NOMO-1 (cell line): ENCODE results near the gene LRRC41.
"Not testable (repeated sequence)": the region's sequence is repeated elsewhere in the genome, so short reads cannot be mapped to it uniquely, and the experiment has no call there.

Experiments used
- DNase-seq, 2 experiments: peaks; one replicate each; lab custom pipeline; 2025; ENCODE audit not compliant: unreplicated experiment in 2 of 2; lab: John Stamatoyannopoulos, UW

The LRRC41 gene

DNA sequence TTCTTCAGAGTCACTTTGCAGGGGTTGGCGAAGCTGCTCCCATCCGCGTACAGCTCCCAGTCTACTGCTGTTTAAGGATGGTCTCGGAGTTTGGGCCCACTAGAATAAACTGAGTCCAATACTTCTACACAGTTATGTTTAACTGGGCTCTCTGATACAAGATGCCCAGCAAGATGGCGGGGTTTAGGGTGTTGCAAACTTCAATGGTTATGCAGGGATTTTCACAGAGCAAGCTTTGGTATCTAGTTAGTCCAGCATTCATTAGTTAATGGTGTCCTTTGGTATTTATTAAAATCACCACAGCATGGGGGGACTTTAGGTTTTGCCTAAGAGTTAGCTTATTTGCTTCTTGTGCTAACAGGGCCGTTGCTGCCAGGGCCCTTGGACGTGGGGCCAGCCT, 24.8 kb upstream of the LRRC41 start:
- DNase-seq: not testable (repeated sequence)

DNA sequence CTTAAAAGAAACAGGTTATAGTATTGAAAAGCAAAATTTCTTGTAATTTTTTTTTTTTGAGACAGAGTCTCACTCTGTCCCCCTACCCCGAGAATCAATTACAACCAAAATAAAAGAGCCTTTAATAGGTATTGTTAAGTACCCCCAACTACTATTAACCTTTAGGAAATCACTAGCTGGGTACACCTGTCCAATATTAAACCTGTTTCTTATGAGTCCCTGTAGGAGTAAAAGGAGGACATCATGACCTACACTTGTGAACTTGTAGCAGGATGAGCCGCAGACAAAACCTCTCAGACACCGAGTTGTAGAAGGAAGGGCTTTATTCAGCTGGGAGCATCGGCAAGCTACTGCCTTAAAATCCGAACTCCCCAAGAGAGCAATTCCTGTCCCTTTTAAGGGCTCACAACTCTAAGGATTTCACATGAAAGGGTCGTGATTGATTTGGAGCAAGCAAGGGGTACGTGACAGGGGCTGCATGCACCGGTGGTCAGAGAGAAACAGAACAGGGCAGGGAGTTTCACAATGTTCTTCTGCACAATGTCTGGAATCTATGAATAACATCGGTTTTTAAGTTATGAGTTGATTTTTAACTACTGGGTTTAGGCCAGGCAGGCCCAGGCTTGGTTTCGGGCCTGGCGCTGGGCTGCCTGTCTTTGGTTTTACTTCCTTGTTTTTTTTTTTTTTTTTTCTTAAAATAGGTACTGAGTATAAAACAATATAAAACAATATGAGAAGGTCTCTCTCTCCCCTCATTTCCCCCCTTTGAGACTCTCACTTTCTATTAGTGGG, 22.1 kb upstream of the LRRC41 start:
- DNase-seq: peak in 1 of 2 experiments; percentile 32

DNA sequence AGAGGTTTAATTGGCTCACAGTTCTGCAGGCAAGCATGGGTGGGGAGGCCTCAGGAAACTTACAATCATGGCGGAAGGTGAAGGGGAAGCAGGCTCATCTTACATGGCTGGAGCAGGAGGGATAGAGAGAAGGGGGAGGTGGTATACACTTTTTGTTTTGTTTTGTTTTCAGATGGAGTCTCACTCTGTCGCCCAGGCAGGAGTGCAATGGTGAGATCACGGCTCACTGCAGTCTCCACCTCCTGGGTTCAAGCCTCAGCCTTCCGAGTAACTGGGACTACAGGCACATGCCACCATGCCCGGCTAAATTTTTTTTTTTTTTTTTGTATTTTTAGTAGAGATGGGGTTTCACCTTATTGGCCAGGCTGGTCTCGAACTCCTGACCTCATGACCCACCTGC, 18.8 kb upstream of the LRRC41 start:
- not testable (repeated sequence) for DNase-seq

DNA sequence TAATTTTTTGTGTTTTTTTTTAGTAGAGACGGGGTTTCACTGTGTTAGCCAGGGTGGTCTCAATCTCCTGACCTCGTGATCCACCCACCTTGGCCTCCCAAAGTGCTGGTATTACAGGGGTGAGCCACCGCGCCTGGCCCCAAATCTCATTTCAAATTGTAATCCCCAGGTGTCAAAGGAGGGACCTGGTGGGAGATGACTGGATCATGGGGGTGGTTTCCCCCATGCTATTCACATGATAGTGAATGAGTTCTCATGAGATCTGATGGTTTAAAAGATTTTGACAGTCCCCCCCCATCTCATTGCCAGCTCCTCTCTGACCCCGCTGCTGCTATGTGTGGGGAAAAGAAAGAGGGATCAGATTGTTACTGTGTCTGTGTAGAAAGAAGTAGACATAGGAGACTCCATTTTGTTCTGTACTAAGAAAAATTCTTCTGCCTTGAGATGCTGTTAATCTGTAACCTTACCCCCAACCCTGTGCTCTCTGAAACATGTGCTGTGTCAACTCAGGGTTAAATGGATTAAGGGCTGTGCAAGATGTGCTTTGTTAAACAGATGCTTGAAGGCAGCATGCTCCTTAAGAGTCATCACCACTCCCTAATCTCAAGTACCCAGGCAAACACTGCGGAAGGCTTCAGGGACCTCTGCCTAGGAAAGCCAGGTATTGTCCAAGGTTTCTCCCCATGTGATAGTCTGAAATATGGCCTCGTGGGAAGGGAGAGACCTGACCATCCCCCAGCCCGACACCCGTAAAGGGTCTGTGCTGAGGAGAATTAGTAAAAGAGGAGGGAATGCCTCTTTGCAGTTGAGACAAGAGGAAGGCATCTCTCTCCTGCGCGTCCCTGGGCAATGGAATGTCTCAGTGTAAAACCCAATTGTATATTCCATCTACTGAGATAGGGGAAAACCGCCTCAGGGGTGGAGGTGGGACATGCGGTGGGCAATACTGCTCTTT, 16.8 kb upstream of the LRRC41 start:
- DNase-seq: not testable (repeated sequence)

DNA sequence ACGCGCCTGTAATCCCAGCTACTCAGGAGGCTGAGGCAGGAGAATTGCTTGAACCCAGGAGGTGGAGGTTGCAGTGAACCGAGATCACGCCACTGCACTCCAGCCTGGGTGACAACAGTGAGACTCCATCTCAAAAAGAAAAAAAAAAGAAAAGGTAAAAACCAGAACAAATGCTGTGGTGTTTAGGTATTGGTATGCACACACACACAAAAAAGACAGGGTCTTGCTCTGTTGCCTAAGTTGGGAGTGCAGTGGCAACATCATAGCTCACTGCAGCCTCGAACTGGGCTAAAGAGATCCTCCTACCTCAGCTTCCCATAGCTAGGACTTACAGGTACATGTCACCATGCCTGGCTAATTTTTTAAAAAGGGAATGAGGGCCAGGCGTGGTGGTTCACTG, 15.9 kb upstream of the LRRC41 start:
- not testable (repeated sequence) for DNase-seq

DNA sequence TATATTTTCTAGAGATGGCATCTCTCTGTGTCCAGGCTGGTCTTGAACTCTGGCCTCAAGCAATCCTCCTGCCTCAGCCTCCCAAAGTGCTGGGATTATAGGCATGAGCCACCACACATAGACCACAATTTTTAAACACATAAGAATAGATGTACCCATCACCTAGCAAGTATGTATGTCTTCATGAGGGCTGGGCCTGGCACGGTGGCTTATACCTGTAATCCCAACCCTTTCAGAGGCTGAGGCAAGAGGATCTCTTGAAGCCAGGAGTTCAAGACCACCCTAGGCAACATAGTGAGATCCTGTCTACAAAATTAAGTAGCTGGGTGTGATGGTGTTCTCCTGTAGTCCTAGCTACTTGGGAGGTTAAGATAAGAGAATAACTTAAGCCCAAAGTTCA, 13.9 kb upstream of the LRRC41 start:
- no peak for DNase-seq

DNA sequence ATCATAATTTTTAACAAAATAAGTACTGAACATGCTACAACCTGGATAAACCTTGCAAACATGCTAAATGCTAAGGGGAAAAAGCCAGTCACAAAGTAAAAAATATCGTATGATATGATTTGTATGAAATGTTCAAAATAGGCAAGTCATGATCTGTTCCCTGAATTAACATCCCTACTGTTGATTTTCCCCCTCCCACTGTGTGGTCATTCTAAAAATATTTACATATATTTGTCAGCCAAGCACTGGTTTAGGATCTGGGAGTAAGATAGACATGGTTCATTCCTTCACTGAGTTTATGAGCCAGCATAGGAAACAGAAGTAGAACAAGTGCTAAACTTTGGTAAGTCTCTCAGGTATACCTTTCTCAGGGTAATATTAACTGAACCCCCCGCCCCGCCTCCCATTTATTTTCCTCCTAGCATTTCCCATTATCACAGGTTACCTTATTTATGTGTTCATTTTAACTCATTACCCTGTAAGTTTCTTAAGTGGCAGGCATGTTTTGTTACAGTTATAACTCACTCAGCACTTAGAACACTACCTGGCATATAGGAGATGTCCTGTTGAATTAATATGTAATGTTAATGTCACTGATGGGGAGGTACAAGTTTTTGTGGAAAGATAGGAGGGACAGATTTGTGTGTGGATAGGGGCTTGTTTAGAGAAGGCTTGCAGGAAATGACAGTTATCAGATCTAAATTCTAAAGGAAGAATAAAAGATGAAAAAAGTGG, 12.4 kb upstream of the LRRC41 start:
- DNase-seq: no peak

DNA sequence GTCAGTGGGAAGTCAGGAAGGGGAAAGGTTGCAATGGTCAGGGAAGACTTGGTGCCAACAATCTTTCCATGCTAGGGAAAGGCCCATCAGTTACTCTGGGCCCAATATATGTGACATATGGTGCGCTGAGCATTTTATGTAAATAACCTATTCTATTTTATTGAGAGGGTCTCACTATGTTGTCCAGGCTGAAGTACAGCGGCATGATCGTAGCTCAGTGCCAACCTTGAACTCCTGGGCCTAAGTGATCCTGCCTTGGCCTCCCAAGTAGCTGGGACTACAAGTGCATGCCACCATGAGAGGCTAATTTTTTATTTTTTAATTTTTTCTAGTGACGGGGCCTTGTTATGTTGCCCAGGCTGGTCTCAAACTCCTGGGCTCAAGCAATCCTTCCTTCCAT, 6.9 kb upstream of the LRRC41 start:
- DNase-seq: no peak

DNA sequence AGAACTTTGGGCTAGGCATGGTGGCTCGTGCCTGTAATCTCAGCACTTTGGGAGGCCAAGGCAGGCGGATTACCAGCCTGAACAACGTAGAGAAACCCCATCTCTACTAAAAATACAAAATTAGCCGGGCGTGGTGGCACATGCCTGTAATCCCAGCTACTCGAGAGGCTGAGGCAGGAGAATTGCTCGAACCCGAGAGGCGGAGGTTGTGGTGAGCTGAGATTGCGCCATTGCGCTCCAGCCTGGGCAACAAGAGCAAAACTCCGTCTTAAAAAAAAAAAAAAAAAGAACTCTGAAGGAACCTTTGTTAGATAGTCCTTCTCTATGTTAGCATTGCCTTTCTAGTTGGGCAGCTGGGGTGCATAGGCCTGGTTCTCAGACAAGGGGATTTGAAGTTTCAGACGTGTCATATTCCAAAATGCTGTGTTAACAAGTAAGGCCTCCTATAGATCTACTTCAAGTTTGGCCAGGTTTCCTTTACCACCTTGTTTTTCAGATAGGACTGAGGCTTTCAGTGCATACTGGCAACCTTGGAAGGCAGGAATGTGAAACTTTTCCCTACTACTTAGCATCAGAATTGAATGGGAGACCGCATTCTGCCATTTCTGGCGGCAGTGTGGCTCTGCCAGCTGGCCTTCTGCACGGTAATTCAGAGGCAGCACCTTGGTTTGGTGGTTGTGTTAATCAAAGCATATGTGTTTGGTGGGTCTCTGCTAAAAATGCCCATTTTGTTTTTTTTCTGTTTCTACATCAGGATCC, 6.2 kb upstream of the LRRC41 start:
- DNase-seq: no peak

DNA sequence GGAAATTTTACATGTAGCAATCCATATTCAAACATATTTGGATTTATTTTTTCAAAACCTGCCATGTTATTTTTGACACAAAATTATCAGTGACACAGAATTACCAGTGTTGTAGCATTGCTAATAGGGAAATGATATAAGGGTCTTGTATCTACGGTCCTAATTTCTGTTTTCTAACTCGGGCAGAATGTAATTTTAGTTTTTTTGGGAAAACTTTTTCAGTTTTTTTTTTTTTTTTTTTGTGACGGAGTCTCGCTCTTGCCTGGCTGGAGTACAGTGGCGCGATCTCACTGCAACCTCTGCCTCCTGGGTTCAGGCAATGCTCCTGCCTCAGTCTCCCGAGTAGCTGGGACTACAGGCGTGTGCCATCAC, 2.7 kb upstream of the LRRC41 start:
- DNase-seq: no peak

DNA sequence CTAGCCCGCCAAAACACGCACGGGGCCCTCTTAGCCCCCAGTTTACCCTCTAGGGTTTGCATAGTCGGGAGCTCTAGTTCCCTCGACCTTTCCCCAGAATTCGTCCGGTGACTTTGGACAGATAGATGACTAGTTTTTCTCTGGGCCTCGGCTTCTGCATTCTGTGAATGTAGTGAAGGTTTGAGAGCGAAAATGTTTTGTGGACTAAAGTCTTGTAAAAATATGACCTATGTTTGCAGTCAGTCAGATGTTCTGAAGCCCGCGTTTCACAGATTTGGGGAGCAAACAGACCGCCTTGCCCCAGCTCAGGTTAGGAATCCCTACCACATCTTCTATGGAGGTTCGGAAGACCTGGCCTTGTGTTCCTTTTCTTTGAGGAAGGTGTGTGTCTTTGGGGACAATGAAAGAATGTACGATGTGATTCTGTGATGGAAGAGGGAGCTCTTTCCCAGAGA, 483 bp upstream of the LRRC41 start:
- no peak for DNase-seq

DNA sequence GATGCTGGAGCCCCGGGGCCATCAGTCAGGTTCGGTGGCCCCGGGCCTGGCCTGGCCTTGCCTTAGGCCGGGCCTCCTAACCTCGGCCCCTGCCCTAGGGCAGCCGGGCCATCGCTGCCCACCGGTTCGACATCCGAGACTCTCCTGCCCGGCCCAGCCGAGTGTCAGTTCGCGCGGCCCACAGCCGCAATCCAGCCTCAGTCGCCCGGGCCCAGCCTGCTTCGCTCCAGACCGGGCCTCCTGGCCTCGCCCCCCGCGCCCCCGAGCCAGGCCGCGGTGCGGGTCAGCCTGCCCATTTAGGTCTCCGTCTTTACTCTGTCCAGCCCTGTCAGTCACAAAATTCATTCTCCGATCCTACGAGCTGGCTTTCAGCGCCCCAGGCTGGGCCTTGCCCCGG, 777 bp downstream of the LRRC41 start:
- DNase-seq: no peak

DNA sequence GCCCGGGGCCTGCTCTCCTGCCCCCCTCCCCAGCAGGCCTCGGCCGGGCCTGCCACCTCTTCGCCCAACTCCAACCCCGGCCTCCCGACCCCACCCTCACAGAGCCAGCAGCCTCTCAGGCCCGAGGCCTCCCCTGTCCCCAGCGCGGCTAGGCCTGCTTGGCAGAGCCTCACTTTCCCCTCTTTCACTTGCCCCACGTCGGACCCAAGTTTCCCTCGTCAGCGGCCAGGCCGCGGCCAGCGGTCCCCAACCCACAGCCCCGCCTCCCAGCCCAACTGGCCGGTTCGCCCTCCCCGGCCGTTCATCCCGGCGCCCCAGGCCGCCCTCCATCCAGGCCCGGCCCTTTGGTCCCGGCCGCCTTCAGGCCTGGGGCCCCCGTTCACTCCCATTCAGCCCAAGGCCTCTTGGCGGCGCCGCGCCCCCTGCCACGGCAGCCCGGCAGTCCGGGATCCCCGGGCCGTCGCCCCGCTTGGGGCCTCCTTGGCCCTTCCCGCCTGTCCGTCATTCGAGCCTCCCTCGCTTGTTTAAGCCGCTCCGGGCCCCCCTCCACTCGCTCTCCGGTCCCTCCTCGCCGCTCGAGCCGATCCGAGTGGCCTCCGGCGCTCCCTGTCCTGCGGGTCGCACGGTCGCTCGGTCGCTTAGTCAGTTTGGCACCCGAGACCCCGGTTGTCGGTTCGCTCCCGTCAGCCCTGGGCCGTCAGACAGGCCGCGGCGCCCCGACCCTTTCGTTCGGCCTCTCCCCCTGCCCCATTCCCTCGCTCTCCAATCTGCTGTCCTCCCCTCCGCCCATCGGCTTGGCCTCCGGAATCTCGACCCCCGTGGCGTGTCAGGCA, 1.4 kb downstream of the LRRC41 start:
- DNase-seq: peak; percentile 44 to 61

DNA sequence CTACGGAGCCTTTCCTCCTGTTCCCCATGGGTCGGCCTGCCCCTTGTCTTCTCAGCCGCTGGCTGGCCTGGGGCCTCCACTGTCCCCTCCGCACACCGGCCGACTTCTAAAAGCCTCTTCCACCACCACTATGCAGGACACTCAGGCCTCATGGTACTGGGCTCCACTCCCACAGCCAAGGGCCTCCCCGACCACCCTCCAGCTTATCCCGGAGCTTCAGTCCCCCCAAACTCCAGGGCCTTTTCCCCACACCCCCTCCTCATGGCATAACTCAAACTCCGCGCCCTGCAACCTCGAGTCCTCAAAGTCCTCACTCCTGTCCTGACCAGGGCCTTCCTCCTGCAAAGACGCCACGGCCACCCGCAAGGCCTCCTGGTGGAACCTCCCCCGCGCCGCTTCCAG, 2.0 kb downstream of the LRRC41 start:
- DNase-seq: no peak

DNA sequence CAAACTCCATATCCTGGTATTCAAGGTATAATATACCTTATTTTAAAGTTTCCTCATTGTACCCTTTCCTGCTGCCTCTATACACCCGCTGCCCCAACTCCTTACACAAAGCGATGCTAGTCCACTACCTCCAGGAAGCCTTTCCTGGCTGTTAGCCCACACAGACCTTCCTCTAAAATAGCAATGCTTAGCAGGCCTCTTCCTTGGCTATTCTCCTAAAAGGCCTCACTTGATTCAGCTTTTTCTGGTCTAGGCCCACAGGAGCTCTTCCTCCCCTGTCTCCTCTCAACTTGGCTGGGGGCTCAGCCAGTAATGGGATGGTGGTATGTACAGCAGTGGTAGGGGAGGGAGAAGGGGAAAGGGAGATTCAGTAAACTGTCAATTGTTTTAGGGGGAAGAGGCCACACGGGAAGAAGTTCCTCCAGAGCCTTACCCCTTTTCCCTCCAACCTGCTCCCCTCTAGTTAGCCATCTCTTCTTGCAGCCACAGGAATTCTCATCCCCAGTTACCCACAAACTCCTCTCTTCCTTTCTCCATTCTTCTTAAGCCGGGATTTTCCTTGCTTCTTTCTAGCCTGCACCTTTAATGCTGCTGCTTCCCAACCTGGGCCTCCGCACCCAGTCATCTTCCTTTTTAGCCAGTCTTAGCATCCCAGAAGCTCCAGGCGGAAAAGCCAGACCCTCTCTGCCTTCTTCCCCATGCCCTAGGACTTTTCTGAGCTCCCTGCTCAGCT, 2.6 kb downstream of the LRRC41 start:
- DNase-seq: no peak

DNA sequence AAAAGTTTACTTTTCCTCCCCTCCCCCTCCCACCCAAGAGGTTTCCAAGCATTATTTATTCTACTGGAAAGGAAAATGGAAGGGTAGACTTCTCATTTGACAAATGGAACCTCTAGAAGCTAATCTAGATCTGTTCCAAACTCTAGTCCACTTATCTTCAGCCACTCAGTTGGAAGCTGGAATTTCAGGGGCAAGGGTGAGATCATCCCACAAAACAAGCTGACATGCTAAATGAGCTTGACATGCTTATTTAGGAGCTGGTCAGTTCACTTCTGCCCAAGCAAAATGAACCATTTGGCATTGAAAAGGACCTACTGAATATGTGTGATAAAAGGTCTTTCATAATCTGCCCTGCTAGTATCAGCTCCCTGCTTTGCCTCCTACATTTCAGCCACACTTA, 5.0 kb downstream of the LRRC41 start:
- DNase-seq: no peak

DNA sequence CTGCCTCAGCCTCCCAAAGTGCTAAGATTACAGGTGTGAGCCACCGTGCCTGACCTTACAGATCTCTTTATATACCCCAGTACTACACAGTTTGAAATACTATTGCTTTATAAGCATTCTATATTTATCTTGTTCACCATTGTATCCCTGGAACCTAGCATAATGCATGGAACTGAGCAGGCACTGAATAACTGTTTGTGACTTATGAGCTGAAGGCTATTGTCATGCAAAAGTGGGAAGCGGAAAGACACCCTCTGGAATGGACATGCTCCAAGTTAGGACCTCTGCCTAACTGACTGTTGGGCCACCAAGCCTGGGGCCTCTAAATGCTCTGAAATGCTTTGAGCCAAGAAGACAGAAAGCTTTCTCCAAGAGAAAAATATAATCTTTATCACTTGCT, 8.1 kb downstream of the LRRC41 start:
- DNase-seq: no peak

DNA sequence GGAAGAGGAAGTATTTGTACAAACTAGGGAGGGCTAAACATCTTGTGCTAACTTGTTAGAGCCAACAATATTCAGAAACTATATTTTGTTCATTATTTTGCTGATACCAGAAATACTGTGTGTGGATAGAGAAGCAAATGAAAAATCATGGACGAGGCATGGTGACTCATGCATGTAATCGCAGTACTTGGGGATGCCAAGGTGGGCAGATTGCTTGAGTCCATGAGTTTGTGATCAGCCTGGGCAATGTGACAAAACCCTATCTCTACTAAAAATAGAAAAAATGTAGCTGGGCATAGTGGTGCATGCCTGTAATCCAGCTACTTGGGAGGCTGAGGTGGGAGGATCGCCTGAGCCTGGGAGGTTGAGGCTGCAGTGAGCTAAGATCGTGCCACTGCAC, 13.4 kb downstream of the LRRC41 start:
- no peak for DNase-seq

DNA sequence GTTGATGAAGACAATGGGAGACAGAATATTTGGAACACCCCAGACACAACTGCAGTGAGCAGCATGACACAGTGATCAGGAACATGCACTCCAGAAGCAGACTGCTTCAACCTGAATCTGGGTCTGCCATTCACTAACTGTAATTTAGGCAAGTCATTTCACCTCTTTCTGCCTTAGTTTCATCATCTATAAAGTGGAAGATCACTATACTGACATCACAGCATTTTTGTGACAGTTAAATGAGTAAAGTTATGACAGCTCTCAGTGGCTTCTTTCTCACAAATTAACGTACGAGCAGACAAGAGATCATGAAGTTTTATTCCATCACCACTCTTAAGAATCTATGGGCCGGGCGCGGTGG, 14.3 kb downstream of the LRRC41 start:
- no peak for DNase-seq
